D721Med (cell line): ENCODE results near the gene SBNO2.

Experiments used
- DNase-seq: peaks from one replicate; pipeline ENCODE4 v3.0.0; 2011; ENCODE audit warnings: low spot score; ENCODE audit not compliant: insufficient read length
- FAIRE-seq: peaks from 2 replicates; lab custom pipeline; 2011; peaks lifted over from hg19 to GRCh38; lab: Jason Lieb, UNC
- CTCF ChIP-seq: IDR thresholded peaks from 2 replicates; pipeline ENCODE4 v1.5.1; 2012; ENCODE audit warnings: mild to moderate bottlenecking, control low read depth; ENCODE audit not compliant: insufficient read depth; ENCODE audit errors: missing control alignments

Gene SBNO2

DNA sequence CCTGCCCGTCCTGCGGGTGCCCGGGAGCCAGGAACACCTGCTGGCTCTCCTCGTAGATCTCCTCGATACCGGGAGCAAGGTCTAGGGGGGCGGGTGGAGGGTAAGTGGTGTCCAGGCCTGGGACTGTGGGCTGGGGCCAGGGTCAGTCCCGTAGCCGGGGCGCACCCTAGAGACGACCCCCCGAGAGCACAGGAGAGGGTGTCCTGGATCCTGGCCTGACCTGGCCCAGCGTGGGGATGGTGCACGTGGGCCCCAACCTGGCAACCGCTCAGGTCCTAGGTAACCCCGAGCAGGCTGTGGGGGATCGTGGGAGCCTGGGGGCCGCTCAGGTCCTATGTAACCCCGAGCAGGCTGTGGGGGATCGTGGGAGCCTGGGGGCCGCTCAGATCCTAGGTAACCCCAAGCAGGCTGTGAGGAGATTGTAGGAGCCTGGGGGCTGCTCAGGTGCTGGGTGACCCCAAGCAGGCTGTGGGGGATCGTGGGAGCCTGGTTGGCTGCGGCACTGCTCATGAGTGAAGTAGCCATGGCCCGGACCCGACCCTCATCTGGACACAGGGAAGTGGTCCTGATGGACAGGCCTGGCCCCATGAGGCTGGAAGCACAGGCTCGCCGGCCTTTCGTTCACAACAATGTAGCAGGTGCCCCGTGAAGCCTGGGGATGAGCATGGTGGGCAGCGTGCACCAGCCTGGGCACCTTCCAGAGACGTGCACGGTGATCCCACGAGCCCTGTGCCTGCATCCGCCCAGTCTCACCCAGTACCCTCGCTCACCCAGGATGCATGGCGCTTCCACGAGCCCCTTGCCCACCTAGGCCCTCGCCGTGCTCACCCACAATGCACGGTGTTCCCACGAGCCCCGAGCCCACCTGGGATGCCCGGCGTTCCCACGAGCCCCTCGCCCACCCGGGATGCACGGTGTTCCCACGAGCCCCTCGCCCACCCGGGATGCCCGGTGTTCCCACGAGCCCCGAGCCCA is 64.1 kb downstream of the SBNO2 start:
- FAIRE-seq (no peak), DNase-seq (no peak)
- TF ChIP-seq CTCF = no peak

GRCh38 chr19:1109032-1109551 is 65.0 kb downstream of the SBNO2 start:
- FAIRE-seq (no peak), DNase-seq (no peak)

DNA sequence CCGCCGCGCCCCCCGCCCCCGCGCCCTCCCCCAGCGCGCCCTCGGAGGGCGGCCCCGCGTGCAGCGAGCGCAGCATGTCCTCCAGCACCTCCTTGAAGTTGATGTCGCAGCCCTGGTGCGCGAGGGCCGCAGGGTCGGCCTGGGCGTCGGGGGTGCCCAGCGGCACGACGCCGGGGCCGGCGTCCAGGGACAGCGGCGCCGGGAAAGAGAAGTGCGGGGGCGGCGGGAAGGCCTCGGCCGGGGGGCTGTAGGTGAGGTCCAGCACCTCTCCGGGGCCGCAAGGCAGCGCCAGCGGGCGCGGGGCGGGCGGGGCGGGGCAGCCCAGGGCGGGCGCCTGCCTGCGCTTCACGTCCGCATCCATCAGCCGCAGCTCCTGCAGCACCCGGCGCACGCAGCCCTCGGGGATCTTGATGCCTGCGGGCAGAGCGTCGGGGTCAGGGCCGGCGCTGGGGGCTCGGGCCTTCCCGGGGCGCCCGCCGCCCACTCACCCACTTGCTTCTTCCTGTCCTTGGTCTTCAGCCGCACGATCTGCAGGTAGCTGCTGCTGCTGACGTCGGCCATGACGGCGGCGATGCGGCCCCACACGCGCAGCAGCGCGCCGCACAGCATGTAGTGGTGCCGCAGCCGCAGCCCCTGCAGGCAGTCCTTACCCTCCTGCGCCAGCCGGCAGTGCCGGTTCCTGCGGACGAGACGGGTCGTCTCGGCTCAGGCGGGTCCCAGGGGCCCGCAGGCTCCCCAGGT is 65.6 kb downstream of the SBNO2 start:
- no peak for TF ChIP-seq CTCF
- DNase-seq (no peak), FAIRE-seq (no peak)

More at GRCh38 chr19:1109032-1109551, 65.0 kb downstream of the SBNO2 start:
- TF ChIP-seq CTCF = no peak

DNA sequence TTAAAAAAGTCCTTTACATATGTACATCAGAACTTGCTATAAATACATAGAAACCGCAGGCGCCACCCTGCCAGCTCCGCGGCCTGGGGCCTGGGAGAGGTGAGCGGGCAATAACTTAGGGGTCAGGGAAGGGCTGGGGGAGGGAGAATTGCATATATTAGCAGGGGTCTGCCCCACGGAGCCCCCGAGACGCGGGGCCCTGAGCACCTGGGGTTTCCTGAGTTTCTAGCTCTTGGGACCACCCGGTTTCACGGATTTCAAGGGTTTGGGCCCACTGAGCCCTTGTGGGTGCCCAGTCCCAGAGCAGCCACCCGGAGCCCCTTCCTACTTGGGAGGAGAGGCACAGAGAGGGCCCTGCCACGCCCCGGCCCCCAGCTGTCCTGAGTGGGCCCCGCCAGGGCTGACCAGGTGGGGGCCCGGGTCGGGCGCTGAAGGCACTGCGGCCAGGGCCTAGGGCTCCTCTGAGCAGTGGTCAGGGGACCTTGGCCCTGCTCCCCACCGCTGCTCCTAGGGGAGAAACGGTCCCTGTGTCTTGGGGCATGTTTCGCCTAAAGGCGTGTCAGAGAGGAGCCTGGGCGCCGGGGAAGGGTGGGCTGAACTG is 66.3 kb downstream of the SBNO2 start:
- no peak for FAIRE-seq
- DNase-seq = no peak
- no peak for TF ChIP-seq CTCF

GRCh38 chr19:1106841-1107660 is 67.0 kb downstream of the SBNO2 start:
- FAIRE-seq (no peak), DNase-seq (no peak)
- TF ChIP-seq CTCF = no peak
